AG04450 (cell line): ENCODE results near the gene BBS4. TPM values are rescaled to one million over a fixed set of nuclear protein-coding genes. Genes with fewer than 3 reads are reported as not detected.
"Not testable (repeated sequence)": the region's sequence is repeated elsewhere in the genome, so short reads cannot be mapped to it uniquely, and the experiment has no call there.

Experiments
- CTCF ChIA-PET: fragments of 300-600, 350-600 bp; formaldehyde crosslinking; extraction: SDS; loops from one replicate; lab custom pipeline; 2022; ENCODE audit warnings: antibody characterized with exemption, inconsistent platforms; lab: Charles Lee
- POLR2A ChIA-PET: fragments of 350-600 bp; formaldehyde crosslinking; extraction: SDS; loops from one replicate; lab custom pipeline; 2021; ENCODE audit warnings: antibody characterized with exemption, inconsistent platforms; lab: Yijun Ruan, JAX
- DNase-seq: peaks from one replicate; pipeline ENCODE4 v3.0.0-alpha.2; 2011; ENCODE audit warnings: low read depth, low spot score
- H3K27ac ChIP-seq: one replicate; pipeline ENCODE4 v1.5.1; 2012; ENCODE audit warnings: low read depth, low read length, control low read depth
- H3K27me3 ChIP-seq: one replicate; pipeline ENCODE4 v1.6.0; 2012; ENCODE audit warnings: low read length; ENCODE audit not compliant: control insufficient read depth, insufficient read depth
- H3K4me3 ChIP-seq: 2 replicates; pipeline ENCODE4 v1.5.1; 2011; ENCODE audit warnings: mild to moderate bottlenecking, low read depth, low read length, control low read depth
- H3K9me3 ChIP-seq: 2 replicates; pipeline ENCODE4 v1.5.1; 2012; ENCODE audit warnings: low read length; ENCODE audit not compliant: control insufficient read depth, insufficient read depth
- polyA plus RNA-seq: library from polyadenylated mRNA; depleted of rRNA; stranded (reverse); fragments of >200 nt; gene quantifications from 2 replicates; pipeline ENCODE4 v1.2.3, GENCODE V29; 2011
- TF ChIP-seq, protein P1 (sequence below): IDR thresholded peaks from 2 replicates; pipeline ENCODE4 v1.5.1; 2011; ENCODE audit warnings: low read depth, low read length, control low read depth, inconsistent platforms

Gene BBS4
- polyA plus RNA-seq, 1 experiment: 25.7 TPM

DNA sequence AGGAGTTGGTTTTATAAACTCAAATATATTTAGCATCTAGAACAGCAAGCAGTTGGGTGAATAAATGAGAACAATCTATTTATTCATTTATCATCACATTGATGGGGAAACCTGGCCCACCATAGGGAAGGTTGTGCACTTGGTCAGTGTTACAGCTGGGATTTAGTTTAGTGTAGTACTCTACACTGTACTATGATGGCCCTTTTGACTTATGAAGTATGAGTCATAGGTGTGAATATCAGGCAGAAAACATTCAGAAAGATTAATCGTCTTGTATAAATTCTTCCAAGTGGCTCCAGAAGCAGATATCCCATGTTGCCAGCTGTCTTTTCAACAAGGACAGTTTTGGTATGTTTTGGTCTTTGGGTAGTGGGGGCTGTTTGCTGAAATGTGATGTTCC, 38.0 kb downstream of the BBS4 start:
- H3K27me3 ChIP-seq: no peaks in the 10 kb centered on the region
- CTCF ChIA-PET: interaction anchor here (0.9 to 4.0 kb wide), 3 partner anchors 10 to 550 kb away, joined by 4 to 73 read pairs (median 54); no protein-coding TSS in a partner anchor
- no peaks in the 10 kb centered on the region for H3K9me3 ChIP-seq
- POLR2A ChIA-PET: no interaction called here
- no peak overlapping the region for H3K4me3 ChIP-seq
- no peak for DNase-seq
- no peak overlapping the region for H3K27ac ChIP-seq
- TF ChIP-seq, protein P1, sequence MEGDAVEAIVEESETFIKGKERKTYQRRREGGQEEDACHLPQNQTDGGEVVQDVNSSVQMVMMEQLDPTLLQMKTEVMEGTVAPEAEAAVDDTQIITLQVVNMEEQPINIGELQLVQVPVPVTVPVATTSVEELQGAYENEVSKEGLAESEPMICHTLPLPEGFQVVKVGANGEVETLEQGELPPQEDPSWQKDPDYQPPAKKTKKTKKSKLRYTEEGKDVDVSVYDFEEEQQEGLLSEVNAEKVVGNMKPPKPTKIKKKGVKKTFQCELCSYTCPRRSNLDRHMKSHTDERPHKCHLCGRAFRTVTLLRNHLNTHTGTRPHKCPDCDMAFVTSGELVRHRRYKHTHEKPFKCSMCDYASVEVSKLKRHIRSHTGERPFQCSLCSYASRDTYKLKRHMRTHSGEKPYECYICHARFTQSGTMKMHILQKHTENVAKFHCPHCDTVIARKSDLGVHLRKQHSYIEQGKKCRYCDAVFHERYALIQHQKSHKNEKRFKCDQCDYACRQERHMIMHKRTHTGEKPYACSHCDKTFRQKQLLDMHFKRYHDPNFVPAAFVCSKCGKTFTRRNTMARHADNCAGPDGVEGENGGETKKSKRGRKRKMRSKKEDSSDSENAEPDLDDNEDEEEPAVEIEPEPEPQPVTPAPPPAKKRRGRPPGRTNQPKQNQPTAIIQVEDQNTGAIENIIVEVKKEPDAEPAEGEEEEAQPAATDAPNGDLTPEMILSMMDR: no peak

DNA sequence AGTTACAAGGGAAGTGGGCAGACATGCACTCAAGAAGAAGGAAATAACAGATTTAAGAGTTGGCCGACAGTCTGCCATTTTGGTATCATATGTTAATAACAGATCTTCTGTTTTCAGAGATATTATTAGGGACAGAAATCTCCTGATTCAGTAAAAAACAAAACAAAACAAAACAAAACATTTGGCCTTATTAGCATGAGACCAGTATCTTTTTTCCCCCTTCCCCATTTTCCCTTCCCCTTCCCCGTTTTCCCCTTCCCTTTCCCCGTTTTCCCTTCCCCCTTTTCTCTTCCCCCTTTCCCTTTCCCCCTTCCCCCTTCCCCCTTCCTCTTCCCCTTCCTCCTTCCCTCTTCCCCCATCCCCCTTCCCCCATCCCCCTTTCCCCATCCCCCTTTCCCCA, 39.4 kb downstream of the BBS4 start:
- no peaks in the 10 kb centered on the region for H3K27me3 ChIP-seq
- no peaks in the 10 kb centered on the region for H3K9me3 ChIP-seq
- no peak for DNase-seq
- no peak overlapping the region for H3K27ac ChIP-seq
- POLR2A ChIA-PET: no interaction called here
- CTCF ChIA-PET: no interaction called here
- TF ChIP-seq, protein P1: no peak
- H3K4me3 ChIP-seq: no peak overlapping the region

DNA sequence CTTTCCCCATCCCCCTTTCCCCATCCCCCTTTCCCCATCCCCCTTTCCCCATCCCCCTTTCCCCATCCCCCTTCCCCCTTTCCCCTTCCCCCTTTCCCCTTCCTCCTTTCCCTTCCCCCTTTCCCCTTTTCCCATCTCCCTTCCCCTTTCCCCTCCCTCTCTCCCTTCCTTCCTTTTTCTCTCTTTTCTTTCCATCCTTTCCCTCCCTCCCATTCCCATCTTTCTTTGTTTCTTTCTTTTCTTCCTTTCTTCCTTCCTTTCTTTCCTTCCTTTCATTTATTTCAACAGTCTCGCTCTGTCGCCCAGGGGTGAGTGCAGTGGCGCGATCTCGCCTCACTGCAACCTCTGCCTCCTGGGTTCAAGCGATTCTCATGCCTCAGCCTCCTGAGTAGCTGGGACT, 39.8 kb downstream of the BBS4 start:
- POLR2A ChIA-PET, H3K4me3 ChIP-seq, DNase-seq, H3K27ac ChIP-seq, H3K9me3 ChIP-seq, CTCF ChIA-PET, H3K27me3 ChIP-seq: not testable (repeated sequence)

DNA sequence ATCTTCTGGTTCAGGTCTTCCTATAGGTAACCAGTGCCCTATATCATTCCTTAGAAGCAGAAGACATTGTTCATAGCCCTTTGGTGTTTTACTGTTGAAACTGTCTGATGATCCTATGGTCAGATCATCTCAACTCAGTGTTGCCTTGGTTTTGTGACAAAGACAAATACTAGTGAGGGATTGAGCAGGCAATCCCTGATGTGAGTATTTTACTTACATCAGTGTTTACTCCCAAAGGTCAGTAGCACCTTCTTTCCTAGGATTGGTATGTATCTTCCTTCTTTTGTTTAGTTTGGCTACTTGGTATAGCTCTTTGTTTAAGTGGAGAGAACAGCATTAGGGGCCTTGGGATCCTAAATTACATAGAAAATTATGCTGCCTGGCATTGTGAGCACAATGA, 41.1 kb downstream of the BBS4 start:
- ChIA-PET CTCF (no interaction called here), POLR2A (no interaction called here)
- TF ChIP-seq, protein P1: no peak
- Histone ChIP-seq H3K27me3 (no peaks in the 10 kb centered on the region), H3K4me3 (no peak overlapping the region), H3K9me3 (no peaks in the 10 kb centered on the region), H3K27ac (no peak overlapping the region)
- DNase-seq: no peak

DNA sequence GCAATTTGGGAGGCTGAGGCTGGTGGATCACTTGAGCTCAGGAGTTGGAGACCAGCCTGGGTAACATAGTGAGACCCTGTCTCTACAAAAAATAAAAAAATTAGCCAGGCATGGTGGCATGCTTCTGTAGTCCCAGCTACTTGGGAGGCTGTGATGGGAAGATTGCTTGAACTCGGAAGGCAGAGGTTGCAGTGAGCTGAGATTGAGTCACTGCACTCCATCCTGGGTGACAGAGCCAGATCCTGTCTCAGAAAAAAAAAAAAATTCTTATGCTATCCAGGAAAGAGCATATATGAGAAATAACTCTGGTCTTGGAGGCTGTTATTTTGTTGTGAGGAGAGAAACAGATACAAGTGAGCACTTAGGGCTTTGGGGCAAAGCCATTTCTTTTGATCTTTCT, 42.2 kb downstream of the BBS4 start:
- H3K27ac ChIP-seq, H3K27me3 ChIP-seq, H3K4me3 ChIP-seq, H3K9me3 ChIP-seq, DNase-seq, POLR2A ChIA-PET: not testable (repeated sequence)
- CTCF ChIA-PET: interaction anchor here (1.2 kb wide), 1 partner anchor 128 kb away, joined by 7 read pairs; no protein-coding TSS in a partner anchor

DNA sequence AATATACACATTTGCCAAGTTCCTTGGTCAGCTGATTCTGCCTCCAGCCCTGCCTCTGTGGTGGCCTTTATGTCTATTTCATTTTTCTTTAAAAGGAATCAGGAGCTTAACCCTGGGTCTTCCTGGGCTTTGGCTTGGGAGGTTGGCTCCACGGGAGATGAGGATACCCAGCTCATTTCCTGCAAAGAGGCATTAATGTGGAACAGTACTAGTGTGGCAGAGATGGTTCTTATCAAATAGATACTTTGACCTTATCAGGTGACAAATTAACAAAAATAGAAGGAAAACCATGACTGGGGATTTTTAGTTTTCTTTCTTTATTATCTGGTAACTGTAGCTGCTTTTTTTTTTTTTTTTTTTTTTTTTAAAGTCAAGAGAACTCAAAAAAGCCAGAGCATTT, 42.8 kb downstream of the BBS4 start:
- CTCF ChIA-PET: interaction anchor here (1.2 kb wide), 1 partner anchor 129 kb away, joined by 7 read pairs; no protein-coding TSS in a partner anchor

More for the DNA sequence above, 42.8 kb downstream of the BBS4 start:
- H3K9me3 ChIP-seq: no peaks in the 10 kb centered on the region
- DNase-seq: no peak
- TF ChIP-seq, protein P1: no peak
- H3K27ac ChIP-seq: no peak overlapping the region
- no peaks in the 10 kb centered on the region for H3K27me3 ChIP-seq
- POLR2A ChIA-PET: no interaction called here
- H3K4me3 ChIP-seq: no peak overlapping the region
